NCI-H146 treated with DMSO at 0.1 percent for 48 hours (cell line): Measurements from ENCODE around the gene JDP2.
"Not testable (repeated sequence)": the region's sequence is repeated elsewhere in the genome, so short reads cannot be mapped to it uniquely, and the experiment has no call there.

Source experiments
- DNase-seq: peaks from one replicate; lab custom pipeline; 2025; ENCODE audit not compliant: unreplicated experiment; lab: John Stamatoyannopoulos, UW

Gene JDP2, protein sequence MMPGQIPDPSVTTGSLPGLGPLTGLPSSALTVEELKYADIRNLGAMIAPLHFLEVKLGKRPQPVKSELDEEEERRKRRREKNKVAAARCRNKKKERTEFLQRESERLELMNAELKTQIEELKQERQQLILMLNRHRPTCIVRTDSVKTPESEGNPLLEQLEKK

DNA sequence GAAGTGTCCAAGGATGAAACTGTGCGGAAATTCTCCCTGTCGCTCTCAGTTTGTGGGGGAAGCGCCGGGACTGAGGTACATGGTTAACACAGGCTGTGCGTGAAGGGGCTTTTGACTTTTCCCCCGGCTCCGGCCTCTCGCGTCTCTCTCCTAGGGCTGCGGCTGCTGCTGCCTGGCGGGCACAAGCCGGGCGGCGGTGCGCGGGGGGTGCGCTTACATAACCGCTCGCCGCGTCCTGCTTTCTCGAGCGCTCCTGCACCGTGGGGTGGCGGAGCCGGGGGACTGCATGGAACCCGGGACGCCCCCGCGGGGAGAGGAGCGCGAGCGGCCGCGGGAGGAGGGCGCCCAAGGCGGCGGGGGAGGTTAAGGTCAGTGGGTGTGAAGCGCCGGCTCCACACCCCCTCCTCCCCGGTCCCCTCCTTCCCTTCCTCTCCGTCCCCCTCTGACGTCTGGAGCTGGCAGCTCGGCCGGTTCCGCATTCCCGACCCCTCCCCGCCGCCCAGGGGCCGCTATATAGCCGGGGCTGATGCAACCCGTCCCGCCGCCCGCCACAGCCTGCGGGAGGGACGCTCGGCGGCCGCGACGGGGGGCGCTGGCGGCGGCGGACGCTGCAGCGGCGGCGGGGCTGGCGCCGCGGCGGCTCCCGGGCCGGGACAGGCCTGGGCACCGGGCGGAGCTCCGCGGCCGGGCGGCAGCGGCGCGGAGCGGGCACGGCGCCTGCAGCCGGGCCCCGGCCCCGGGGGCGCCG lies at the start of gene JDP2:
Gene JDP2 (plus strand): TSS at position 541 of the 748 bp plus-strand sequence. CDS start 9,899 bp downstream, outside the sequence.
- DNase-seq: no peak

- DNase-seq: no peak
These were observed 48.4 kb upstream of the JDP2 start for GRCh38 chr14:75379246-75379929.

DNA sequence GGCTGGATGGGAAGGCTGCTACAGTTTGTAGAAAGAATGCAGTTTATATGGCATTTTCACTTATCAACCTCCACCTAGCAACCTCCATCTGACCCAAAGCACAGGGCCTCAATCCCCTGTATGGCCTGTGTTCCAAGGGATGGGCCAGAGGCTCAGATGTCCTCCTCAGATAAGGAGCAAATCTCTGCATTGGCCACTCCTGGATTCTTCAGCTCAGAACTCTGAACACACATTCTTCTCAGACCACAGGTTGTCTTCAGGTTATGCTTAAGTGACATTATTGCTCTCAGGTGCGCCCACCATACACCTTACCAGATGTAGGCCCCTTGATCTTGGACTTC lies 47.9 kb upstream of the JDP2 start:
- no peak for DNase-seq

- DNase-seq: no peak
These were observed 47.2 kb upstream of the JDP2 start for GRCh38 chr14:75380656-75381055.

DNA sequence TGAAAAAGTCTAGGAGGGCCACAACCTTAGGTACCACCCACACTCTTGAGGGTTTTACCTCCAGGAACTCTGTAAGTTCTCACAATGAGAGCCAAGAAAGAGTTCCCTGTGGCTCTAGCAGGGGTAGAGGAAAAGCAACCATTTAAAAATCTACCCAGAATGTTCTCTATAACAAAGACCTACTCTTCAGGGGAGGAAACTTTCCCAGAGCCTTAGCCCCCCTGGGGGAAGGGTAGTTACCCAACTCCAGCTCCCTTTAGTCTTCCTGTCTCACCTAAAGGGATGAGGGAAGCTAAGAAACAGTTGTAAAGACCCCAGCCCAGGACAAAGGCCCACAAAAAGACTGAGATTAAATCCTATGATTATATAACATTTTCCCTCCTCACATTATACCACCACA lies 46.2 kb upstream of the JDP2 start:
- no peak for DNase-seq

- DNase-seq: not testable (repeated sequence)
These were observed 44.6 kb upstream of the JDP2 start for GRCh38 chr14:75383219-75383618.

GRCh38 chr14:75383721-75384120 lies 44.1 kb upstream of the JDP2 start:
- DNase-seq: no peak

DNA sequence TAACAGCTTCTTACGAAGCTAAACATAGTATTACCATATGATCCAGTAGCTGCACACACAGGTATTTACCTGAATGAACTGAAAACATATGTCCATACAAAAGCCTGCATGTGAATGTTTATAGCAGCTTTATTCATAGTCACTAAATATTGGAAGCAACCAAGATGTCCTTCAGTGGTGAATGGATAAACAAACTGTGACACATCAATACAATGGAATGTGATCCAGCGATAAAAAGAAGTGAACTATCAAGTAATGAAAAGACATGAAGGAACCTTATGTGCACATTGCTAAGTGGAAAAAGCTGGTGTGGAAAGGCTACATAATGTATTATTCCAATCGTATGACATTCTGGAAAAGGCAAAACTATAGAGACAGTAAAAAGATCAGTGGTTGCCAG lies 38.1 kb upstream of the JDP2 start:
- no peak for DNase-seq

GRCh38 chr14:75390183-75390582 lies 37.6 kb upstream of the JDP2 start:
- DNase-seq: no peak

GRCh38 chr14:75391953-75392352 lies 35.9 kb upstream of the JDP2 start:
- no peak for DNase-seq

GRCh38 chr14:75392686-75393641 lies 34.9 kb upstream of the JDP2 start:
- DNase-seq: no peak

- no peak for DNase-seq
These were observed 34.0 kb upstream of the JDP2 start for GRCh38 chr14:75393794-75394193.

DNA sequence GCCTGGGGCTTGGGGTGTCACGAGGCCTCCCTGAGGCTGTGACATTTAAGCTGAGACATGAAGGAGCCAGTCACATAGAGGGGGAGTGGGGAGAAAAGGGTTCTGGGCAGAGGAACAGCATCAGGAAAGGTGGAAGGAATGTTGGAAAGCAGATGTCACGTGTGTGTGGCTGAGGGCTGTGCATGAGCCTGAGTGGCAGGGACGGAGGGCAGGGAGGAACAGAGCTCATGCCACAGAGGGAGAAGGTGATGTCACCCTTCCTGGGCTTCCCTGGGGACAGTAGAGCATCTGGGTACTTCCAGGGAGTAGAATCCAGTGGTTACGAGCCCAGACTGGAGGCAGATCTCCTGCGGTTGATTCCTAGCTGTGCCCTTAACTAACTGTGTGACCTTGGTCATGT lies 32.0 kb upstream of the JDP2 start:
- DNase-seq: no peak

GRCh38 chr14:75399321-75399720 lies 28.5 kb upstream of the JDP2 start:
- no peak for DNase-seq

DNA sequence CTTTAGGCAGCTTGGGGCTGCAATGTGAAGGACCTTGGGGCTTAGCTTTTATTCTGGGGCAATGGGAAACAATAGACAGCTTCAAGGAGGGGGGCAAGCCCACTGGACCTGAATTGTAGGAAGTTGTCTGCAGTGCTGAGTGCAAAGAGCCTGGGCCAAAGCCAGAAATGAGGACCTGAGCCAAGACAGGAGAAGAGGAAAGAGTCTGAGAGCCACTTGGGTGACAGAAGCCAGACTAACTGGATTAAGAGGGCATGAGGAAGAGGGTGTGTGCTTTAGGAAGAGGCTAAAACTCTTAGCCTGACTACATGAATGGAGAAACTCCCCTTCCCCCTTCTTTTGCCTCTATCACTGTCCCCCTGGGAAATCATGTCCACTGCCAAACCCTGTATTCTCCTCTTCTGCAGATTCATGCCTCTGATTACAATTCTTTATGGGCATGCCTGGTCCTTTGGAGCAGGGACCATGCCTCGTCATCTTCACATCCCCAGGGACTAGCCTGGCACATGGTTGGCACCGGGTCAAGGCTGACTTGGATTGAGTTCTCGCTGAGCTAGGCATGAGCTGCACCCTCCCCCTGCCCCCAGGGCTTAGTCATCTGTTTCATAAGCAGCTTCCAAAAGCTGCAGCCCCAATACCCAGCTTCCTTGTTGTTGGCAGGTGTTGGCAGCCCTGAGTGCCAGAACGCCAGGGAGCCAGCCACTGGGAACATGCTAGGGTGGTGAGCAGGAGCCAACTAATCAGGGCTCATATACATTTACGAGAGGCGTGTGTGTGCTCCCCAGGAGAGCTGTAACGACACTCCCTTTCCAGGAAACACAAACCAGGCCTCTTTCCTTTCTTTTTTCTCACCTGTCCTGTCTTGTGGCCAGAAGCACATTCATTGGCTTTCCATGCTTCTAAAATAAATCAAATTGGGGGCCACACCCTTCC lies 27.7 kb upstream of the JDP2 start:
- no peak for DNase-seq

DNA sequence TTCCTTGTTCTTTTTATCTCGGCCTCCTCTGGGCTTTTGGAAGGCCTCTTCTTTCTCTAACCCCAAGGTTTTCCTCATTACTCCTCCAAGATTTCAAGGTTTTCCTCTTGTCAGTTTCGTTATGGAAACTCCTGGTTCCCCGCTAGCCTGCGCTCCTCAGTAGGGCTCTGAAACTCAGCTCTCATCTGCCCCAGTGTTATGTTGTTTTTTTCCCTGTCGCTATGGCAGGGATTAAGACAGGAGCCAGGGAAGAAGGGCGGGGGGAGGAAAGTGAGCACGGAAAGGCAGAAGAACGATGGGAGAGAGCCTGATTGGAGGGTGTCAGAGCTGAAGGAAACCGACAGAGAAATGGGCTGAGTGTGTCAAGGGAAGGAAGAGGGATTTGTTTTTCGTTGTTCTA lies 26.5 kb upstream of the JDP2 start:
- DNase-seq: no peak

GRCh38 chr14:75402867-75403413 lies 24.9 kb upstream of the JDP2 start:
- no peak for DNase-seq

- DNase-seq: no peak
These were observed 23.0 kb upstream of the JDP2 start for GRCh38 chr14:75404847-75405246.

DNA sequence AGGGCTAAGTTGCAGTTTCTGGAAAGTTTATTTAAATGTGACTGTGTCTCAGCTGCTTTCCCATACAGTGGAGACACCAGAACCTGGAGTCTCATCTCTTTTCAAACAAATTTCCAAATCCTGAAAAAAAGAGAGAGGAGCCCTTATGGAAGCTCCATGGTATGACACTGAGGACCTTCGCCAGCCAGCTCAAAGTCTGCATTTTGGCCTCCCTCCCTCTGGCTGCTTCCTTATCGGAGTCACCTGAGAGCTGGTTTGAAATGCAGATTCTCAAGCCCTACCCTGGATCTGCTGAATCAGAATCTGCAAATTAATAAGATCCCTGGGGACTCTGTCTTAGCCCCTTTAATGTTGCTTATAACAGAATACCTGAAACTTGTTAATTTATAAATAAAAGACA lies 21.7 kb upstream of the JDP2 start:
- no peak for DNase-seq

DNA sequence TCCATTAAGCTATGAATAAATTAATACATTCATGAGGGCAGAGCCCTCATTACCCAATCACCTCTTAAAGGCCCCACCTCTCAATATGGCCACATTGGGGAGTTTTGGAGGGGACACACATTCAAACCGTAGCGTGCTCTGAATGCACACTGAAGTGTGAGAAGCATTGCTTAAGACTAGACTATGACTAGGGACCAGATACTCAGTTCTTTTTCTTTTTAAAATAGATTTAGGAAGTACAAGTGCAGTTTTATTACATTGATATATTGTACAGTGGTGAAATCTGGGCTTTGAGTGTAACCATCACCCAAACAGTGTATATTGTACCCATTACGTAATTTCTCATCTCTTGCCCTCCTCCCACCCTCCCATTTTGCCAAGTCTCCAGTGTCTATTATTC lies 21.0 kb upstream of the JDP2 start:
- DNase-seq: no peak
